SK-N-SH (cell line): ENCODE results near the gene ARHGEF17. TPM values are rescaled to one million over a fixed set of nuclear protein-coding genes. Genes with fewer than 3 reads are reported as not detected.

Source experiments
- CTCF ChIA-PET: fragments of 300-600, 350-600 bp; formaldehyde crosslinking; extraction: SDS; loops from one replicate; lab custom pipeline; 2021; lab: Yijun Ruan, JAX
- POLR2A ChIA-PET: fragments of 350-600 bp; sonication (Branson Sonifier 250); formaldehyde crosslinking; extraction: SDS; loops from one replicate; lab custom pipeline; 2020; ENCODE audit warnings: antibody characterized with exemption, inconsistent platforms; lab: Yijun Ruan, JAX
- DNase-seq: peaks from one replicate; pipeline ENCODE4 v3.0.0; 2012
- H2AFZ ChIP-seq: fragments of 200-600 bp; sonication (generic); 2 replicates; pipeline ENCODE4 v1.8.1; 2016; ENCODE audit warnings: antibody characterized with exemption, mild to moderate bottlenecking, low read depth
- H3F3A ChIP-seq: fragments of 200-600 bp; sonication (generic); replicated peaks from 2 replicates; pipeline ENCODE3; 2016; ENCODE audit warnings: antibody characterized with exemption, mild to moderate bottlenecking; ENCODE audit not compliant: insufficient read depth
- H3K27ac ChIP-seq, 2 experiments: fragments of 200-500 bp in 1 of 2; fragments of 200-600 bp in 1 of 2; sonication (Bioruptor generic) in 1 of 2; sonication (generic), shearing (Covaris generic) in 1 of 2; 2 replicates each; pipeline versions ENCODE4 v1.5.1 to v1.6.1; 2014 to 2016; ENCODE audit warnings: low read depth in 2 of 2, inconsistent platforms in 1 of 2, low read length in 1 of 2, mild to moderate bottlenecking in 1 of 2, mixed read lengths in 1 of 2
- H3K27me3 ChIP-seq: fragments of 200-600 bp; sonication (generic), shearing (Covaris generic); 2 replicates; pipeline ENCODE4 v1.6.1; 2016; ENCODE audit warnings: mixed run types; ENCODE audit not compliant: insufficient read depth
- H3K36me3 ChIP-seq, 2 experiments: fragments of 200-500 bp in 1 of 2; fragments of 200-600 bp in 1 of 2; sonication (Bioruptor generic) in 1 of 2; sonication (generic) in 1 of 2; replicated peaks in 1 of 2; 2 replicates each; pipeline versions ENCODE3 to v1.5.1; 2014 to 2016; ENCODE audit warnings: low read length in 1 of 2, mild to moderate bottlenecking in 1 of 2; ENCODE audit not compliant: insufficient read depth in 2 of 2, control insufficient read depth in 1 of 2
- H3K4me1 ChIP-seq, 2 experiments: fragments of 200-500 bp in 1 of 2; fragments of 200-600 bp in 1 of 2; sonication (Bioruptor generic) in 1 of 2; sonication (generic), shearing (Covaris generic) in 1 of 2; 2 replicates each; pipeline versions ENCODE4 v1.5.1 to v1.6.1; 2014 to 2016; ENCODE audit warnings: low read depth in 1 of 2, low read length in 1 of 2, mixed run types in 1 of 2; ENCODE audit not compliant: insufficient read depth in 2 of 2, control insufficient read depth in 1 of 2
- H3K4me2 ChIP-seq: fragments of 200-600 bp; sonication (generic), shearing (Covaris generic); 2 replicates; pipeline ENCODE4 v1.6.1; 2017; ENCODE audit warnings: mixed run types
- H3K4me3 ChIP-seq, 2 experiments: fragments of 200-500 bp in 1 of 2; fragments of 200-600 bp in 1 of 2; sonication (Bioruptor generic) in 1 of 2; sonication (generic), shearing (Covaris generic) in 1 of 2; 2 replicates each; pipeline versions ENCODE4 v1.5.1 to v1.8.1; 2014 to 2016; ENCODE audit warnings: low read depth in 2 of 2, inconsistent platforms in 1 of 2, low read length in 1 of 2, mild to moderate bottlenecking in 1 of 2, mixed read lengths in 1 of 2, moderate library complexity in 1 of 2
- H3K79me2 ChIP-seq: fragments of 200-600 bp; sonication (generic); 2 replicates; pipeline ENCODE4 v1.8.1; 2017; ENCODE audit warnings: mild to moderate bottlenecking; ENCODE audit not compliant: insufficient read depth
- H3K9ac ChIP-seq: fragments of 200-600 bp; sonication (generic); 2 replicates; pipeline ENCODE4 v1.6.1; 2017; ENCODE audit warnings: mixed run types
- H3K9me2 ChIP-seq: fragments of 200-600 bp; sonication (generic); 2 replicates; pipeline ENCODE4 v1.6.1; 2017; ENCODE audit warnings: mixed run types
- H3K9me3 ChIP-seq: fragments of 200-600 bp; sonication (generic); 2 replicates; pipeline ENCODE4 v1.6.1; 2017; ENCODE audit warnings: mixed run types, mild to moderate bottlenecking, moderate library complexity
- H4K20me1 ChIP-seq: fragments of 200-600 bp; sonication (generic); 2 replicates; pipeline ENCODE4 v1.6.1; 2017; ENCODE audit warnings: mild to moderate bottlenecking, mixed run types; ENCODE audit not compliant: insufficient read depth
- ELF1 ChIP-seq: IDR thresholded peaks from 2 replicates; pipeline ENCODE4 v1.4.0; 2012
- EP300 ChIP-seq, 2 experiments: IDR thresholded peaks; 2 replicates each; pipeline versions ENCODE4 v1.4.0 to v1.6.1; 2012; ENCODE audit warnings: borderline replicate concordance in 1 of 2, low read depth in 1 of 2, low read length in 1 of 2
- EZH2phosphoT487 ChIP-seq: fragments of 200-600 bp; sonication (generic); IDR thresholded peaks from 2 replicates; pipeline ENCODE4 v1.6.1; 2017; ENCODE audit warnings: low read depth, mixed run types, mild to moderate bottlenecking, antibody characterized with exemption, moderate library complexity, borderline replicate concordance
- FOXM1 ChIP-seq: IDR thresholded peaks from 2 replicates; pipeline ENCODE4 v1.4.0; 2012; ENCODE audit warnings: low read depth, mild to moderate bottlenecking
- GATA2 ChIP-seq: sonication (generic); formaldehyde crosslinking; IDR thresholded peaks from 2 replicates; pipeline ENCODE4 v1.5.0; 2020; ENCODE audit warnings: mild to moderate bottlenecking, missing genetic modification reagents
- MAX ChIP-seq: IDR thresholded peaks from 2 replicates; pipeline ENCODE4 v1.4.0; 2012; ENCODE audit warnings: low read depth
- NFIC ChIP-seq: IDR thresholded peaks from 2 replicates; pipeline ENCODE4 v1.4.0; 2012; ENCODE audit warnings: borderline replicate concordance
- NRF1 ChIP-seq: IDR thresholded peaks from 2 replicates; pipeline ENCODE4 v1.6.1; 2012; ENCODE audit warnings: low read depth, mild to moderate bottlenecking, low read length
- PBX3 ChIP-seq: IDR thresholded peaks from 2 replicates; pipeline ENCODE4; 2012
- REST ChIP-seq: IDR thresholded peaks from 2 replicates; pipeline ENCODE4 v1.6.1; 2012; ENCODE audit warnings: mild to moderate bottlenecking, low read depth, low read length, moderate library complexity
- SMC3 ChIP-seq: IDR thresholded peaks from 2 replicates; pipeline ENCODE4 v1.6.1; 2012; ENCODE audit warnings: low read depth, low read length, improper control_type of control experiment
- TAF1 ChIP-seq: IDR thresholded peaks from 2 replicates; pipeline ENCODE4 v1.6.1; 2012; ENCODE audit warnings: low read depth, mild to moderate bottlenecking, low read length, moderate library complexity, borderline replicate concordance
- TEAD4 ChIP-seq: IDR thresholded peaks from 2 replicates; pipeline ENCODE4 v1.4.0; 2012; ENCODE audit warnings: mild to moderate bottlenecking, borderline replicate concordance; ENCODE audit not compliant: insufficient read depth
- USF1 ChIP-seq: IDR thresholded peaks from 2 replicates; pipeline ENCODE4 v1.4.0; 2012; ENCODE audit warnings: low read depth, borderline replicate concordance
- USF2 ChIP-seq: fragments of 150-350 bp; IDR thresholded peaks from 2 replicates; pipeline ENCODE4 v1.6.1; 2017; ENCODE audit warnings: antibody characterized with exemption, low read length, low read depth, borderline replicate concordance
- YY1 ChIP-seq: IDR thresholded peaks from 2 replicates; pipeline ENCODE4 v1.4.0; 2012; ENCODE audit warnings: low read depth, mild to moderate bottlenecking
- ZBTB33 ChIP-seq: IDR thresholded peaks from 2 replicates; pipeline ENCODE4 v1.4.0; 2012; ENCODE audit warnings: low read depth, borderline replicate concordance
- WGBS: methylation state at CpG from one replicate; pipeline ENCODE4 v1.1.6; 2017; ENCODE audit warnings: low lambda C conversion rate; 5-methylcytosine and 5-hydroxymethylcytosine counted together
- polyA plus RNA-seq, 3 experiments: library from polyadenylated mRNA; depleted of rRNA; stranded (reverse); fragments of >200 nt; gene quantifications; 2 replicates each; pipeline ENCODE4 v1.2.3, GENCODE V29; 2012

The ARHGEF17 gene
- polyA plus RNA-seq, 1 of the 3 experiments (the other 2 are of a cell fraction), result 45.9 TPM

GRCh38 chr11:73307323-73308002 is 613 bp upstream of the ARHGEF17 start (continued):
- no peak for TF ChIP-seq USF2
- 0 out of 2 replicates have a peak, but pooled peaks have one; percentile 19 for TF ChIP-seq YY1
- no peak for TF ChIP-seq MAX
- no peak for TF ChIP-seq USF1
- 0 out of 2 replicates have a peak, but pooled peaks have one; percentile 3 for TF ChIP-seq ELF1
- peak; percentile 98 for TF ChIP-seq SMC3
- no peak for TF ChIP-seq ZBTB33

GRCh38 chr11:73308961-73309919 is 1.2 kb downstream of the ARHGEF17 start:
- H3K9me3 ChIP-seq, result no peaks in the 10 kb centered on the region
- peak overlapping the region; percentile 76 to 86 for H3K4me3 ChIP-seq
- H3K36me3 ChIP-seq, result peaks cover 0 to 15% of the 10 kb centered on the region in 2 experiments
- peak overlapping the region; percentile 93 to 97 for H3K27ac ChIP-seq
- H2AFZ ChIP-seq, result 0 out of 2 replicates have a peak overlapping the region, but pooled peaks have one; percentile 18
- H4K20me1 ChIP-seq, result peaks cover 50% of the 10 kb centered on the region
- peak overlapping the region; percentile 98 for H3K9ac ChIP-seq
- peaks cover 65% of the 10 kb centered on the region for H3K79me2 ChIP-seq
- ChIA-PET CTCF (interaction anchor here (1.6 to 17.6 kb wide), 5 partner anchors 14 to 51 kb away, joined by 4 to 395 read pairs (median 159); no protein-coding TSS in a partner anchor), POLR2A (interaction anchor here (0.9 to 3.2 kb wide), 2 partner anchors 26 to 56 kb away, joined by 3 to 19 read pairs; no protein-coding TSS in a partner anchor)
- peaks cover 6% of the 10 kb centered on the region for H3F3A ChIP-seq
- no peak for DNase-seq
- H3K27me3 ChIP-seq, result no peaks in the 10 kb centered on the region
- H3K4me2 ChIP-seq, result peak overlapping the region; percentile 99
- H3K4me1 ChIP-seq, result peaks cover 48 to 58% of the 10 kb centered on the region in 2 experiments
- no peaks in the 10 kb centered on the region for H3K9me2 ChIP-seq
- WGBS, result 60% methylated on average over 16 of the region's 78 CpGs
- TF ChIP-seq EZH2phosphoT487 (no peak), REST (peak; percentile 16; the same call in 1 of the 2 replicates), ELF1 (no peak), PBX3 (peak; percentile 25; the same call in 1 of the 2 replicates), SMC3 (no peak), NRF1 (peak; percentile 49), MAX (peak; percentile 73; the same call in 1 of the 2 replicates), GATA2 (no peak), TAF1 (peak; percentile 80), EP300 (IDR thresholded peaks at IDR 0.05; ENCODE audit: borderline replicate concordance in 1 of 2, low read depth in 1 of 2, low read length in 1 of 2) (peak in 1 of 2 experiments; percentile 44; a peak in 1 of 4 replicates), TEAD4 (peak; percentile 98), FOXM1 (no peak), NFIC (0 out of 2 replicates have a peak, but pooled peaks have one; percentile 58)
